HG03139 (cell line): ENCODE measurements around the gene USB1.
A peak's percentile ranks its signal among the peaks of the same experiment; 100 is the strongest.

Experiments
- ATAC-seq: cut with Tn5 transposase; IDR thresholded peaks from one replicate; pipeline ENCODE4 v1.9.1; 2021; ENCODE audit not compliant: unreplicated experiment

The USB1 gene, protein sequence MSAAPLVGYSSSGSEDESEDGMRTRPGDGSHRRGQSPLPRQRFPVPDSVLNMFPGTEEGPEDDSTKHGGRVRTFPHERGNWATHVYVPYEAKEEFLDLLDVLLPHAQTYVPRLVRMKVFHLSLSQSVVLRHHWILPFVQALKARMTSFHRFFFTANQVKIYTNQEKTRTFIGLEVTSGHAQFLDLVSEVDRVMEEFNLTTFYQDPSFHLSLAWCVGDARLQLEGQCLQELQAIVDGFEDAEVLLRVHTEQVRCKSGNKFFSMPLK

GRCh38 chr16:58000706-58001676 lies at the start of gene USB1:
Gene USB1 (plus strand): TSS chr16:58001407. CDS start chr16:58001484, 77 bp downstream.
- ATAC-seq = peak; percentile 69

GRCh38 chr16:57952909-57953308 lies 48.3 kb upstream of the USB1 start:
- no peak for ATAC-seq

DNA sequence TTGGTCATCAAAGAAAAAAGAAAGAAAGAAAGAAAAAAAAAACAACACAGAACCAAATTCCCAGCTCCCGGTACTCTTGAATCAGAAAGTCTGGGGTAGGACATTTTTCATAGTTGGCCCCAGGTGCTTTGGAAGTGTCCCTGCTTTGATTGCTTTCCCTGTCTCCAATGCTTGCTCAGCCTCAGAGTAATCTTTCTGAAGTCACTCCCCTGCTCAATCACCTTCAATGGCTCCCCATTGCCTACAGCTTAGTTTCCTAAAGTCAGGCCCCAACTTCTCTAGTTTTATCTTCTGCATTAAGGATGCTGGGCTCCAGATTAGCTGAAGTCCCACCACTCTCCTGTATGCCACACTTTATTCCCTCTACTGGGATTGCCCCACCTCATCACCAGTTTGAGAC lies 47.4 kb upstream of the USB1 start:
- no peak for ATAC-seq

GRCh38 chr16:57955572-57956188 lies 45.5 kb upstream of the USB1 start:
- ATAC-seq = no peak

DNA sequence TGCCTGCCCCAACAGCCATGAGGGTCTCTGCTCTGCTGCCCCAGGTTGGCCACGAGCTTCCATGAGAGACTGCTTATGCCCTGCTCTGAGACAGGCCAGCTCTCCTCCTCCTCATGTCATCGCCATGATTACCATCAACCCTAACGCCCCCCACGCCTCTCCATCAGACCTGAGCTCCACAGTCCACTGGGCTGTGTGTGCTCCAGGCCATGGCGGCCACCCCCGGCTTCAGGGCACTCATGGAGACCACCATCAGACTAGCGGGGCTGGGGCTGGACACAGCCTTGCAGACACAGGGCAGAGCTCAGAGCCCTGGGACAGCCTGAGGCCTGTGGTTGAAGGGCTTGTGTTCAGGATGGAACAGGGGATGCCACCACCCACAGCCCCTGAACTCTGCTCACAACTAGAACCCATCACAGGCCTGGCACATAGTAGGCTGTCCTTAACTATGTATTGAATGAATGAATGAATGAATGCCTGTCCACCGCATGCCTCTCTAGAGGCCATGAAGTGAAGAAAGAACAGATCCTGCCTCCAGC lies 44.9 kb upstream of the USB1 start:
- ATAC-seq = no peak

DNA sequence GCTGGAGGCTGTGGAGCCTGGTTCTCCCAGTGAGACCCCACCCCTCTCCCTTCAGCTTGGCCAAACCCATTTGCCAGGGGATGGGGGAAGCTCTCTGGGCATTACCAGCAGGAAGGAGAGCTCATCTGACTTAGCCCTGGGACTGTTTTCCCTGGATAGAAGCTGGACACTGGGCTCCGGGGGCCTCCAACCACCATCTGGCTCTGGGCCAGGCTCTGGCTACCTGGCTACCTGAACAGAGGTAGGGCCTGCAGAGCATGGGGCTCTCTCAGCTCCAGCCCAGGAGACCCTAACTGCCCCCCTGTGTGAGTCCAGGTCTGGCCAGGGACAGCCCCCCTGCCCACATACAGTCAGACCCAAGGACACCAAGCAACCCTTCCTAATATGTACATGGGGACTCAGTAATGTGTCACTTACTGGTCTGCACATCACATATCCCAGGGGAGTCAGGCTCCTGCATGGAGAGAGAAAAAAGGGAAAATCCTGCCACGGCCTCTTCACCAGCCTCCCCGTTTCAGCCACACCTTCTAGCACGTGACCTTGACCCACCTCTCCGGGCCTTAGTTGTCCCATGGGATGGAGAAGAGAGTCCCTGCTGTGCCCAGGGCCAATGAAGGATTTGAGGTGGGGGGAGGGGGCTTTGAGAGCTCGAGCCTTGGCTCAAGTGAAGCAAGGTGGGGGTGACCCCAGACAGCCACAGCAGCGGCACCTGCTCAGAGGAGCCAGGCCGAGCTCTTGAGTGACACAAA lies 44.1 kb upstream of the USB1 start:
- no peak for ATAC-seq

DNA sequence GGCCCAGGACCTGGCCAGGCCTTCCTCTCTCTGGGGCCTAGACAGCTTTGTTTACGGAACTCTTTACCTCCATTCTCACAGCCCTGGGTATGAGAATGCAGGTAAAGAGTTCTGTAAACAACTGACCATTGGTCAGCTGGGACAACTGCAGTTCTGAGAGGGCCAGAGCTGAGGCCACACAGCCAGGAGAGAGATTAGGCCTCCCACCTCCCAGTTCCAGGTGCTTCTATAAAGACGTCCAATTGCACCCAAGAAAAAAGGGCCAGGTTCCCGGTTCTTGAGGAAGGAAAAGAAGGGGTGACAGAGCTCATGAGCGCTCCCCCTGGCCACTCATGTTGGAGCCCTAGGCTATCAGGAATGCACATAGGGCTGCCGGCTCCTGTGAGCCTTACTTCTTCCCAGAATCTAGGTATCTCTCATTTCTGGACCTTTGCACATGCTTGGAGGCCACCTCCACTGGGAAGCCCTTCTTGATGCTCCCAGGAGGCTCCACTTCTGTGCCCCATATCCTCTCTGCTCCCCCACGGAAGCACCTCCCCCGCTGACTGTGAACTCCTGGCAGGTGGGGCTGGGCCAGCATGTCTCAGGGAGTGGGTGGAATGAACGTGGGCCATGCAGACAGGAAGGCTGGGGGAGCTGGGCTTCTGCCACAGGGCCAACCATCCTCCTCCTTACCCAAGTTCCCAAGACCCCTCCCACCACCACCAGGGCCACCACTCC lies 43.4 kb upstream of the USB1 start:
- ATAC-seq = no peak

- ATAC-seq = no peak
Measured at GRCh38 chr16:57958544-57958943, 42.7 kb upstream of the USB1 start.

DNA sequence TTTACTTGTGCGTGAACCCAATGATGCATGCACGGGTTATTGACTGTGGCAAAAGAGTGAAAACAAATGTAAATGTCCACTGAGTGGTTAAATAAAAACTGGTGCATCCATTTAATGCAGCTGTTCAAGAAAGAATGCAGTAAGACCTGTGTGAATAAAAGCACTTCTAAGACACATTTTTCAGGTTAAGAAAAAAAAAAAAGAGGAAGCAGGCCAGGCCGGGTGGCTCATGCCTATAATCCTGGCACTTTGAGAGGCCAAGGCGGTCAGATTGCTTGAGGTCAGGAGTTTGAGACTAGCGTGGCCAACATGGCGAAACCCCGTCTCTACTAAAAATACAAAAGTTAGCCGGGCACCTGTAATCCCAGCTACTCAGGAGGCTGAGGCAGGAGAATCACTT lies 42.1 kb upstream of the USB1 start:
- ATAC-seq = no peak

GRCh38 chr16:57959804-57960203 lies 41.4 kb upstream of the USB1 start:
- ATAC-seq = no peak

GRCh38 chr16:57960310-57960709 lies 40.9 kb upstream of the USB1 start:
- ATAC-seq = no peak

DNA sequence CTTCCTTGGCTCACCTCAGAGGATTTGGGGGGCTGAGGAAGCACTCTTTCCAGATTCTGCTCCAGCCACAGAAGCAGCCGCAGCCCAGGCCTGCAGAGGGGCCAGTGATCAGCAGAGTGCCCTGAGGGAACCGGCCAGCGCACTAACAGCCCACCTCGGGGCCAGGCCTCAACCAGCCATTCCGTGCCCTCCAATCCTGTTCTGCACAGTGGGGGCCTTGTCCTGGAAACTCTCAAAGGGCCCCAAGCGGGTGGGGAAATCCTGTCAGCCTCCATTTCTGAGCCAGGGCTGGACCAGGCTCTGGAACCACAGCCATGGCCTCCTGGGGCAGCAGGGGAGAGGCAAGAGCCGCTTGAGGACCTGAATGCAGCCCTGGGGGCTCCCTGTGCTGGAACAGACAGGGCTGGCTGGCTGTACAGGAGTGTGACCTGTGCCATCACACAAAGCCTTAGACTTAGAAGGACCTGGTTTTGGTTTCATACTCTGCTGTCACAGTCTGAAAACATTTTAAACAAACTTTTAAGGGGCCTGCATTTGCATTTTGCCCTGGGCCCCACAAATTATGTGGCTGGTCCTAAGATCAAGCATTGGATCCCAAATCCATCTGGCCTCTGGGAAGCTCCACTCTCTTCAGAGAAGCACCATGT lies 40.3 kb upstream of the USB1 start:
- ATAC-seq = no peak

DNA sequence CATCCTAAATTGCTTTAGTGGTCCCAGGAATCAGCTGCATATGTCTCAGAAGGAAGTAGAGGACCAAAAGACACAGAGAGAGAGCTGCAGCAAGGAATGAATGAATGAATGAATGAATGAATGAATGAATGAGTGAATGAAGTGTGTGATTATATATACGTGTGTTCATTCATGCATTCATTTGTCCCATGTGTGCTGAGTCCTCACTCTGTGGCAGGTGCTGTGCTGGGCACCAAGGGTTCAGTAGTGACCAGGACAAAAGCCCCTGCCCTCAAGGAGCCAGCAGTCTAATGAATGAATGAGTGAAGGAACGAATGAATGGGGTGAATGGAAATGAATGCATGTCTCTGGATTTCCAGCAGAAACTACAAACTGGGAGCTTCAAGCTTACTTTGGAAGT lies 39.7 kb upstream of the USB1 start:
- no peak for ATAC-seq

DNA sequence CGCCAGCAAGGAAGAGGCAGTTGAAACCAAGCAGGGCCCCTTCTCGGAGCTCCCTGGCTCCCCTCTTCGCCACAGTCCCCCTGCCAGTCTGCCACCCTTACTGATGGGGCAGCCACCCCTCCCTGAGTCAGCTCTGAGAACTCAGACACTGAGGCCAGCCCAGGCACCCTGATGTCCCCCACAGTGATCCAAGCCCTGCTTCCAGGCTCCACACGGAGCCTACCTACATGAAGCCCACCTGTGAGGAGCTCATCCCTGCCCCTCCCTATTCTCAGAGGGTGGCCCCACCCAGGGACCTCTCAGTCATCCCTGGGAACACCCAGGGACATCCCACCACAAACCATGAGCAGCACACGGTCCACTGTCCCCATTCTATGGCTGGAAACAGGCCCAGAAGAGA lies 39.2 kb upstream of the USB1 start:
- ATAC-seq = no peak

- no peak for ATAC-seq
Measured at GRCh38 chr16:57962756-57963155, 38.5 kb upstream of the USB1 start.

DNA sequence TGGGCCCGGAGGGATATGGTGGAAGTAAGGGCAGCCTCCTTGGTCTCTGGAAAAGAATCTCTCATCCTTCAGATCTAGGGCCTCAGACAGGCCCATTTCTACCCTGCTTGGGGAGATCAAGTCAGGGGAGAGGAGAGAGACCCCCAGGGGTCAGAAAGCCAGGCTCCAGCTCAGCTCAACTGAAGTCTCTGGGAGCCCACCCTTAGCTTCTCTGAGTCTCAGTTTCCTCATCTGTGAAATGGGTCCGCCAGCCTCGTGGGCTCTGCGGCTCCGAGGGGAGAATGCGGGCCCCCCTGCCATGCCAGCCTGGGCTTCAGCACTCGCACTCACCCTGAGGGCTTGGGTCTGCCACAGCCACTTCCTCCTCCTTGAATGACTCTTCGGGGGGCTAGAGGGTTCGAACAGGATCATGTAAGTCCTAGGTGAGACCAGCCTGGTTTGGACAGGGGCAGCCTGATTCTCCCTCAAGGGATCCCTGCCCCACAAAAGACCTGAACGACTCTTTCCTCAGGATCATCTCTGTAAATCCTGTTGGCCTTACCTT lies 37.0 kb upstream of the USB1 start:
- ATAC-seq = no peak

GRCh38 chr16:57966204-57966771 lies 34.9 kb upstream of the USB1 start:
- no peak for ATAC-seq

DNA sequence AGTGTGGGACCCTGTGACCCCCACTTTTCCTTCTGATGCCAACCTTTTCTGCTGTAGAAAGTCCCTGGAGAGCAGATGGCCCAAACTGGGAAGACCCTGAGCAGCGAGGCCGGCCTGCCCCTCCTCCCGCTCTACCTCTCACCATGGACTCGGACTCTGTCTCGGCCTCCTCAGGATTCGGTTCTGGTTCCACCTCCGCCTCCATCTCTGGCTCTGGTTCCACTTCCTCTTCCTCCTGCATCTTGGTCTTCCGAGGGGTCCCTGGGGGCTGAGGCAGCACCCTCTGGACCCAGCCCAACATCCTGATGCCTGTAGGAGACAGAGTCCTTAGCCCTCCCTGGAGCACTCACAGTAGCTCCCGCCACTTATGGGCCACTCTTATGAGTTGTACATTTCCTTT lies 34.2 kb upstream of the USB1 start:
- ATAC-seq = no peak

GRCh38 chr16:57967916-57968315 lies 33.3 kb upstream of the USB1 start:
- no peak for ATAC-seq
